Omental fat pad (tissue), 4 donors: Measurements from ENCODE around the gene NRP1. TPM values are rescaled to one million over a fixed set of nuclear protein-coding genes. Genes with fewer than 3 reads are reported as not detected.

Experiments
- ATAC-seq: fragments of 150-250 bp; one replicate; pipeline ENCODE4 v1.9.1; 2016; ENCODE audit warnings: mild to moderate bottlenecking, moderate library complexity; ENCODE audit not compliant: low FRiP score
- DNase-seq: peaks from one replicate; pipeline ENCODE4 v3.0.0-alpha.2; 2019; ENCODE audit warnings: low spot score
- CTCF ChIP-seq, 3 donors: fragments of 450-650 bp; IDR thresholded peaks; one replicate each; pipeline ENCODE4 v1.5.1; 2016 to 2017; ENCODE audit warnings: antibody characterized with exemption in 3 of 3, mild to moderate bottlenecking in 3 of 3, moderate library complexity in 2 of 3
- total RNA-seq, 4 donors: library from RNA; depleted of rRNA; stranded (reverse); fragments of >200 nt; gene quantifications; one replicate each; pipeline ENCODE4 v1.1.0, GENCODE V29; 2016

NRP1 gene
- total RNA-seq, 4 donors from 2014 or later: 72.8 to 223 (median 178) TPM

DNA sequence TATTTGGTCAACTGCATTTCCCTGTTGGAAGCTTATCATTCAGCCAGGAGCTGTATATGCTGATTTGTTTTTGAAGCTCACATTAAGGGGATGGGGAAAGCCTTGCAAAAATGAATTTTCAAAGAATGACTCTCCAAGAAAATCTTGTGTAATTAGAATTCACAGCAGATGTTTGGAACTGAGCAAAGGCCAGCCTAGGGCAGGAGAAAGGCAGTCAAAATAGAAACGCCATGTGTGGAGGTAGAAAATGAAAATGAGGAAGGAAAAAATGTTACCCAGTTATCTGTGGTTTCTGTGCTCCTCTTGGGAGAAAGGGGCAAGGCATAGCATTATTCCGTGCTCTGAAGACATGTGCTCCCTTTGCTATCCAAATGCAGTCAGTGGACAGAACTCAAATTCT lies 93.5 kb downstream of the NRP1 start:
- no peak for DNase-seq
- ATAC-seq: no peak
- no peak for TF ChIP-seq CTCF (IDR thresholded peaks at IDR 0.05)

- ATAC-seq (no peak), DNase-seq (no peak)
- TF ChIP-seq CTCF (IDR thresholded peaks at IDR 0.05): no peak
These were observed 94.2 kb downstream of the NRP1 start for GRCh38 chr10:33240258-33240657.

GRCh38 chr10:33239257-33239656 lies 95.2 kb downstream of the NRP1 start:
- DNase-seq (no peak), ATAC-seq (no peak)
- no peak for TF ChIP-seq CTCF (IDR thresholded peaks at IDR 0.05)

DNA sequence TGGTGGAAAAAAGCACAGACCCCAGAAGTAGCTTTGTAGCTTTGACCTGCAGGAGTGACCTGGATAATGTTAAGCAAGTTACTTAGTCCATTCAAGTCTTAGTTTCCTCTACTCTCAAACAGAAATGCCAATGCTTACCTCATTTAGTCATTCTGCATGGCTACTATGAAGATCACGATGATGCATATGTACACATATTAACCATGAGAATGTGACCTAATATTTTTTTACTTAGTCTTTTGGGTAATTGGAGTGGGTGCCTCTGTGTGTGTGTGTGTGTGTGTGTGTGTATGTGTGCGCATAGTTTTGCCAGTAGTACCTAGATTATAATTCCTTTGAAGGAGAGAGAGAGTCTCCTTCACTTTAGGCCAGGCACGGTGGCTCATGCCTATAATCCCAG lies 95.8 kb downstream of the NRP1 start:
- TF ChIP-seq CTCF (IDR thresholded peaks at IDR 0.05): no peak
- ATAC-seq (no peak), DNase-seq (no peak)

GRCh38 chr10:33237736-33238624 lies 96.5 kb downstream of the NRP1 start:
- DNase-seq: no peak
- peak; percentile 62 for ATAC-seq

DNA sequence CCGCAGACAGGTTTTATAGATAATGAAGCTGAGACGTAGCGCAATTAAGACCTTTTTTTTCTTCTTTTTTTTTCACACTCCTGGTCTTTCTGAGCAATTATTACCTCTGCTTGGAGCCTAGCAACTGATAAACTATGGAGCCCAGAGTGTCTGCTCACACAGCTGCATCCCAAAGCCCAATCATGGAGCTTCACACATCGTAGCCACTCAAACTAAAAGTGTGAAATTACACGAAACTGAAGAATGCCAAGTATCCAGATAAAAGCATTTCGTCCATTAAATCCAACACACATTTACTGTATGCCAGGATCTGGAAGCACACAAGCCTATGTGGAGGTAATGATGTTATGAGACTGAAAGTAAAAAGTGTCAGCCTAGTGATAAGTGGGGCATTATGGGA lies 97.6 kb downstream of the NRP1 start:
- DNase-seq: no peak
- no peak for ATAC-seq
- no peak for TF ChIP-seq CTCF (IDR thresholded peaks at IDR 0.05)

More at GRCh38 chr10:33237736-33238624, 96.5 kb downstream of the NRP1 start:
- no peak for TF ChIP-seq CTCF (IDR thresholded peaks at IDR 0.05)

- DNase-seq (no peak), ATAC-seq (no peak)
- TF ChIP-seq CTCF (IDR thresholded peaks at IDR 0.05): no peak
These were observed 98.5 kb downstream of the NRP1 start for GRCh38 chr10:33235951-33236350.
